Right lobe of liver (tissue), 6 donors: ENCODE data around the gene DPH1. TPM values are rescaled to one million over a fixed set of nuclear protein-coding genes. Genes with fewer than 3 reads are reported as not detected.

Experiments used
- ATAC-seq, 4 donors: fragments of 200-7000 bp; cut with Tn5 transposase; one replicate each; pipeline ENCODE4 v1.9.1; 2020; ENCODE audit warnings: mild to moderate bottlenecking in 4 of 4, moderate library complexity in 4 of 4
- DNase-seq, 3 donors: peaks; one replicate each; pipeline ENCODE4 v3.0.0-alpha.2; 2020
- H3K27ac ChIP-seq, 3 donors: fragments of 200-600 bp; one replicate each; pipeline ENCODE4 v1.8.0; 2022
- H3K27me3 ChIP-seq, 2 donors: fragments of 200-600 bp; one replicate each; pipeline ENCODE4 v1.8.0; 2022
- H3K36me3 ChIP-seq, 4 donors: fragments of 200-600 bp; sonication (generic) in 1 of 4; one replicate each; pipeline versions ENCODE4 v1.5.1 to v1.8.0; 2017 to 2022; ENCODE audit warnings: control low read depth in 1 of 4
- H3K4me1 ChIP-seq, 4 donors: fragments of 200-600 bp; sonication (generic) in 1 of 4; one replicate each; pipeline versions ENCODE4 v1.5.1 to v1.8.0; 2017 to 2022; ENCODE audit warnings: control low read depth in 1 of 4
- H3K4me3 ChIP-seq, 3 donors: fragments of 200-600 bp; one replicate each; pipeline ENCODE4 v1.8.0; 2022
- H3K9me3 ChIP-seq, 4 donors: fragments of 200-600 bp; sonication (generic) in 1 of 4; one replicate each; pipeline versions ENCODE4 v1.5.1 to v1.8.0; 2017 to 2022; ENCODE audit warnings: control low read depth in 1 of 4
- POLR2A ChIP-seq: fragments of 450-650 bp; IDR thresholded peaks from one replicate; pipeline ENCODE4 v1.6.1; 2017; ENCODE audit warnings: antibody characterized with exemption, mild to moderate bottlenecking
- WGBS: methylation state at CpG from one replicate; pipeline ENCODE4 v1.1.6; 2018; ENCODE audit warnings: low coverage, low lambda C conversion rate; ENCODE audit not compliant: insufficient coverage; ENCODE audit errors: missing lambda C conversion rate; 5-methylcytosine and 5-hydroxymethylcytosine counted together
- intact Hi-C, 2 donors: fragments of 100-400 bp; cut with DNase I; formaldehyde crosslinking; loops; one replicate each; pipeline versions ENCODE4 v1.11.2 to v1.14.1; 2022
- total RNA-seq, 6 experiments: library from RNA; depleted of rRNA in 2 of 6; stranded (reverse); fragments of >200 nt in 2 of 6; fragmentation: NEBNext Ultra II Directional in 3 of 6; extraction: Animal tissue kit (Norgen Biotek cat#: 25700) in 3 of 6; gene quantifications; one replicate each; pipeline versions ENCODE4 v1.1.0 to v1.2.4, GENCODE V29; 2016 to 2023
- TF ChIP-seq, protein P1 (sequence below), 4 donors: fragments of 200-600 bp in 3 of 4; fragments of 450-650 bp in 1 of 4; IDR thresholded peaks; one replicate each; pipeline versions ENCODE4 v1.5.1 to v1.8.0; 2016 to 2022; ENCODE audit warnings: antibody characterized with exemption in 4 of 4, mild to moderate bottlenecking in 2 of 4
- donor health status: DM: no; HTN: yes; CAD: no.
- donor health status: DM: no; HTN: no; CAD: no.
- donor health status: DM: no; HTN: no; CAD: no.
- donor health status: DM: no; HTN: yes; CAD: no.
- donor health status: DM: no; HTN: yes; CAD: no.

Gene DPH1
- total RNA-seq, 6 experiments from 2014 or later, result 20.0 to 41.1 (median 25.4) TPM

DNA sequence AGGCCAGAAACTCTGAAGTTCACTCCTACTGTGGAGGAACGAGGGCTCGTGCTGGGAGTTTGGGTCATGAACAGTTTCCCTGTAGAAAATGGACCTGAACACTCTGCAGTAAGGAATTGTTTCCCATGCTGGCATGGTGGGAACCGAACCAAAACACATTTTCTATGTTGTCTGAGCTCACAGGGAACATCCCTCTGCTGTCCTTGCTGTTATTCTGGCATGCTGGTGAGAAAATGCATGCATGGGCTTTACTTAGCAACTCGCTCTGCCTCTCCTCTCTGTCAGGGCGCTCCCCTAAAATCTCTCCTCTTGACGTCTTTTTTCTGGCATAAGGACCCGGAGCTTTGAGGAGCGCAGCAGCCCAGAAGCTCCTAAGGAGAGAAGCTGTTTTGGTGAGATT lies 10.2 kb upstream of the DPH1 start:
- ATAC-seq (no peak), DNase-seq (no peak)
- 94% methylated on average over 6 of the region's 8 CpGs for WGBS
- Histone ChIP-seq H3K27ac (no peak overlapping the region), H3K9me3 (no peaks in the 10 kb centered on the region), H3K4me3 (no peak overlapping the region), H3K27me3 (no peaks in the 10 kb centered on the region), H3K36me3 (no peaks in the 10 kb centered on the region), H3K4me1 (peaks cover 0 to 11% (median 3%) of the 10 kb centered on the region in 4 donors)
- no peak for TF ChIP-seq POLR2A
- TF ChIP-seq, protein P1, sequence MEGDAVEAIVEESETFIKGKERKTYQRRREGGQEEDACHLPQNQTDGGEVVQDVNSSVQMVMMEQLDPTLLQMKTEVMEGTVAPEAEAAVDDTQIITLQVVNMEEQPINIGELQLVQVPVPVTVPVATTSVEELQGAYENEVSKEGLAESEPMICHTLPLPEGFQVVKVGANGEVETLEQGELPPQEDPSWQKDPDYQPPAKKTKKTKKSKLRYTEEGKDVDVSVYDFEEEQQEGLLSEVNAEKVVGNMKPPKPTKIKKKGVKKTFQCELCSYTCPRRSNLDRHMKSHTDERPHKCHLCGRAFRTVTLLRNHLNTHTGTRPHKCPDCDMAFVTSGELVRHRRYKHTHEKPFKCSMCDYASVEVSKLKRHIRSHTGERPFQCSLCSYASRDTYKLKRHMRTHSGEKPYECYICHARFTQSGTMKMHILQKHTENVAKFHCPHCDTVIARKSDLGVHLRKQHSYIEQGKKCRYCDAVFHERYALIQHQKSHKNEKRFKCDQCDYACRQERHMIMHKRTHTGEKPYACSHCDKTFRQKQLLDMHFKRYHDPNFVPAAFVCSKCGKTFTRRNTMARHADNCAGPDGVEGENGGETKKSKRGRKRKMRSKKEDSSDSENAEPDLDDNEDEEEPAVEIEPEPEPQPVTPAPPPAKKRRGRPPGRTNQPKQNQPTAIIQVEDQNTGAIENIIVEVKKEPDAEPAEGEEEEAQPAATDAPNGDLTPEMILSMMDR (IDR thresholded peaks at IDR 0.05), result no peak
- intact Hi-C loops, result no loop called here

DNA sequence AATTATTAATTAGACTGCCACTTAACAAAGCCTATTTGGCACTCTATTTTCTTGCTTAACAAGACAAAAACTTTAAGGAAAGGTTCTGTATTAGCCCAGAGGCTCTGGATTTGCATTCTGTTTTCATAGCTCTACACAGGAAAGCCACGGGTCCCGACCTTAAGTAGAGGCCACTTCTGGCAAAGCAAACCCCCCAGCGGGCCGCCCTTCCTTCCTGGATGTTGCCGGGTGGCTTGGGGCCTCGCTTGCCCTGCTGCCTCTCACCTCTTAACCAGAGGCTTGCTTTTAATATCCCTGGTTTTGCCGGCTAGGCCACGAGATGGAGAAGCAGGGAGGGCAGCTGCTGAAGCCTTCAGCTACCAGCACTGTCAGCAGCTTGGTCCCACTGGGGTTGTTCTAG lies 9.2 kb upstream of the DPH1 start:
- Histone ChIP-seq H3K4me3 (no peak overlapping the region), H3K36me3 (no peaks in the 10 kb centered on the region), H3K4me1 (peaks cover 0 to 21% (median 5%) of the 10 kb centered on the region in 4 donors), H3K27ac (no peak overlapping the region), H3K27me3 (no peaks in the 10 kb centered on the region), H3K9me3 (no peaks in the 10 kb centered on the region)
- intact Hi-C loops, result no loop called here
- TF ChIP-seq, protein P1 (IDR thresholded peaks at IDR 0.05), result no peak
- TF ChIP-seq POLR2A, result no peak
- WGBS, result 43% methylated on average over 4 of the region's 8 CpGs
- no peak for DNase-seq
- ATAC-seq, result peak in 2 of 4 donors; percentile 7 to 19

DNA sequence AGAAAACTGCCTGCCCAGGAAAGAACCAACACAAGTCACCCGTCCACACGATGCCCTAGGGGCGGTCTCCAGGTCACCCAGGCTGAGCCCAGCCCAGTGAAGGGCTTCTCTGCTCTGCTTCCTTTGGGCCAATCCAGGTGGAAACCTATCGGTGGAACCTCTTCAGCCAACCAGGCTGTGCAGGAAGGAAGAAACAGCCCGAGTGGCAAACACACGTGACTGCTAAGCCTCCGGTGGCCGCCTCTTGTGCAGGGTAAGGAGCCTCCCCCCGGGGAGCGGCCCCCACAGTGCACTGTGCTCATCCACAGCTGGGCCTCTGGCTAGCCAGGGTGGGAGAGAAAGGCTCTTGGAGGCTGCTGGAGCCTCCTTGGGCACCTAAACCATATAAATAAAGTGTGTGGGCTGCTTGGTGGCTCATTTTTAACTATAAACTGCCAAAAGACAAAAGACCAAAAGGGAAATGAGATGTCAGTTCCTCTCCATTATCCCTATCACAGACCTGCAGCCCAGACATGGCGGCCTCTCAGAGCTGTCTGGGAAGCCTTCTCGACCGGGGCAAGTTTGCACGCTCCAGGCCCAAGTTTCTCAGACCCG lies 7.2 kb upstream of the DPH1 start:
- Histone ChIP-seq H3K4me1 (peaks cover 0 to 23% (median 7%) of the 10 kb centered on the region in 4 donors), H3K9me3 (no peaks in the 10 kb centered on the region), H3K27ac (no peak overlapping the region), H3K27me3 (no peaks in the 10 kb centered on the region), H3K4me3 (no peak overlapping the region), H3K36me3 (no peaks in the 10 kb centered on the region)
- TF ChIP-seq, protein P1 (IDR thresholded peaks at IDR 0.05), result no peak
- no peak for TF ChIP-seq POLR2A
- intact Hi-C loops, result no loop called here
- 100% methylated on average over 1 of the region's 15 CpGs for WGBS
- DNase-seq (no peak), ATAC-seq (no peak)

DNA sequence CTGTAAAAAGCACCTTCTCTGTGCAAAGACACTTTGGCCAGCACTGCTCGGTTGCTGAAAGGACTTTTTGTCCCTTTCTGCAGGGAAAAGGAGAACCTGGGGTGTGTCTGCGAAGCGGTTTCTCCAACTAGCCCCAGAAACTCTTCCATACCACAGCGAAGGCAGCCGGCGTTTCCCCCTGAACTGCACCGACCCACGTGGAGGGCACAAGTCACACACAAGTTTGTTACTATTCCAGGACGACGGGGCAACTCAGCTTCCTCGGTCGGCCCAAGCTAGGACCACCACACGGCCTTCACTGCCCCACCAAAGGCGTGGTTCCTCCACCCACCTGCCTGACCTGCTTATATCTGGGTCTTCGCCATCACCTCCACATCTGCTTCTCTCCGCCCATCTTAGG lies 6.7 kb upstream of the DPH1 start:
- ATAC-seq, result no peak
- TF ChIP-seq POLR2A, result no peak
- TF ChIP-seq, protein P1 (IDR thresholded peaks at IDR 0.05), result no peak
- Histone ChIP-seq H3K27me3 (no peaks in the 10 kb centered on the region), H3K9me3 (no peaks in the 10 kb centered on the region), H3K36me3 (no peaks in the 10 kb centered on the region), H3K27ac (no peak overlapping the region), H3K4me3 (no peak overlapping the region), H3K4me1 (peaks cover 0 to 23% (median 7%) of the 10 kb centered on the region in 4 donors)
- DNase-seq, result no peak
- WGBS, result 46% methylated on average over 8 of the region's 16 CpGs
- intact Hi-C loops, result no loop called here
